ENCODE data around the gene FGF12.
"Not testable (repeated sequence)": the region's sequence is repeated elsewhere in the genome, so short reads cannot be mapped to it uniquely, and the experiment has no call there.

FGF12 gene

GRCh38 chr3:192727032-192727847 is at the start of gene FGF12:
Gene FGF12, minus strand, starts transcription at chr3:192727541.
- DNase-seq (ENCODE audit: low read depth), result peak; percentile 11

GRCh38 chr3:192774341-192774740 is 47.0 kb upstream of the FGF12 start:
- not testable (repeated sequence) for DNase-seq (ENCODE audit: low read depth)

- peak; percentile 38 for DNase-seq (ENCODE audit: low read depth)
These were observed 45.0 kb upstream of the FGF12 start for GRCh38 chr3:192772240-192772894.

GRCh38 chr3:192758654-192759053 is 31.3 kb upstream of the FGF12 start:
- no peak for DNase-seq (ENCODE audit: low read depth)

GRCh38 chr3:192751148-192751547 is 23.8 kb upstream of the FGF12 start:
- DNase-seq (ENCODE audit: low read depth), result no peak

- no peak for DNase-seq (ENCODE audit: low read depth)
These were observed 22.9 kb upstream of the FGF12 start for GRCh38 chr3:192750201-192750600.

GRCh38 chr3:192747746-192748145 is 20.4 kb upstream of the FGF12 start:
- no peak for DNase-seq (ENCODE audit: low read depth)

GRCh38 chr3:192747145-192747544 is 19.8 kb upstream of the FGF12 start:
- no peak for DNase-seq (ENCODE audit: low read depth)

- no peak for DNase-seq (ENCODE audit: low read depth)
These were observed 17.8 kb upstream of the FGF12 start for GRCh38 chr3:192745150-192745549.

- not testable (repeated sequence) for DNase-seq (ENCODE audit: low read depth)
These were observed 17.3 kb upstream of the FGF12 start for GRCh38 chr3:192744604-192745003.

GRCh38 chr3:192737506-192737905 is 10.2 kb upstream of the FGF12 start:
- no peak for DNase-seq (ENCODE audit: low read depth)

GRCh38 chr3:192731233-192731632 is 3.9 kb upstream of the FGF12 start:
- DNase-seq (ENCODE audit: low read depth), result no peak

- DNase-seq (ENCODE audit: low read depth), result no peak
These were observed 956 bp downstream of the FGF12 start for GRCh38 chr3:192726385-192726784.

GRCh38 chr3:192719964-192720363 is 7.4 kb downstream of the FGF12 start:
- DNase-seq (ENCODE audit: low read depth), result no peak

GRCh38 chr3:192718156-192718555 is 9.2 kb downstream of the FGF12 start:
- DNase-seq (ENCODE audit: low read depth), result no peak

- DNase-seq (ENCODE audit: low read depth), result no peak
These were observed 12.2 kb downstream of the FGF12 start for GRCh38 chr3:192715126-192715525.

- not testable (repeated sequence) for DNase-seq (ENCODE audit: low read depth)
These were observed 16.2 kb downstream of the FGF12 start for GRCh38 chr3:192711126-192711525.

- no peak for DNase-seq (ENCODE audit: low read depth)
These were observed 17.0 kb downstream of the FGF12 start for GRCh38 chr3:192710366-192710765.

GRCh38 chr3:192706272-192706671 is 21.1 kb downstream of the FGF12 start:
- DNase-seq (ENCODE audit: low read depth), result no peak

GRCh38 chr3:192700885-192701284 is 26.5 kb downstream of the FGF12 start:
- no peak for DNase-seq (ENCODE audit: low read depth)

- no peak for DNase-seq (ENCODE audit: low read depth)
These were observed 30.3 kb downstream of the FGF12 start for GRCh38 chr3:192696943-192697587.

GRCh38 chr3:192687488-192688152 is 39.7 kb downstream of the FGF12 start:
- DNase-seq (ENCODE audit: low read depth), result no peak
